Measurements from ENCODE around the gene RIGI.

RIGI gene

GRCh38 chr9:32554591-32554990 is 28.6 kb upstream of the RIGI start:
- TF ChIP-seq POLR2AphosphoS5 (IDR thresholded peaks at IDR 0.05; ENCODE audit: low read depth, low read length), result no peak
- TF ChIP-seq TAF1 (IDR thresholded peaks at IDR 0.05; ENCODE audit: borderline replicate concordance, insufficient read depth, low read length), result no peak
- TF ChIP-seq FOXP2 (optimal IDR thresholded peaks at IDR 0.05; ENCODE audit: borderline replicate concordance, extremely low read depth, extremely low read length, insufficient read depth), result no peak
- TF ChIP-seq SIN3A (IDR thresholded peaks at IDR 0.05; ENCODE audit: borderline replicate concordance, insufficient read depth, low read length), result no peak
- TF ChIP-seq, protein P1, sequence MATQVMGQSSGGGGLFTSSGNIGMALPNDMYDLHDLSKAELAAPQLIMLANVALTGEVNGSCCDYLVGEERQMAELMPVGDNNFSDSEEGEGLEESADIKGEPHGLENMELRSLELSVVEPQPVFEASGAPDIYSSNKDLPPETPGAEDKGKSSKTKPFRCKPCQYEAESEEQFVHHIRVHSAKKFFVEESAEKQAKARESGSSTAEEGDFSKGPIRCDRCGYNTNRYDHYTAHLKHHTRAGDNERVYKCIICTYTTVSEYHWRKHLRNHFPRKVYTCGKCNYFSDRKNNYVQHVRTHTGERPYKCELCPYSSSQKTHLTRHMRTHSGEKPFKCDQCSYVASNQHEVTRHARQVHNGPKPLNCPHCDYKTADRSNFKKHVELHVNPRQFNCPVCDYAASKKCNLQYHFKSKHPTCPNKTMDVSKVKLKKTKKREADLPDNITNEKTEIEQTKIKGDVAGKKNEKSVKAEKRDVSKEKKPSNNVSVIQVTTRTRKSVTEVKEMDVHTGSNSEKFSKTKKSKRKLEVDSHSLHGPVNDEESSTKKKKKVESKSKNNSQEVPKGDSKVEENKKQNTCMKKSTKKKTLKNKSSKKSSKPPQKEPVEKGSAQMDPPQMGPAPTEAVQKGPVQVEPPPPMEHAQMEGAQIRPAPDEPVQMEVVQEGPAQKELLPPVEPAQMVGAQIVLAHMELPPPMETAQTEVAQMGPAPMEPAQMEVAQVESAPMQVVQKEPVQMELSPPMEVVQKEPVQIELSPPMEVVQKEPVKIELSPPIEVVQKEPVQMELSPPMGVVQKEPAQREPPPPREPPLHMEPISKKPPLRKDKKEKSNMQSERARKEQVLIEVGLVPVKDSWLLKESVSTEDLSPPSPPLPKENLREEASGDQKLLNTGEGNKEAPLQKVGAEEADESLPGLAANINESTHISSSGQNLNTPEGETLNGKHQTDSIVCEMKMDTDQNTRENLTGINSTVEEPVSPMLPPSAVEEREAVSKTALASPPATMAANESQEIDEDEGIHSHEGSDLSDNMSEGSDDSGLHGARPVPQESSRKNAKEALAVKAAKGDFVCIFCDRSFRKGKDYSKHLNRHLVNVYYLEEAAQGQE (IDR thresholded peaks at IDR 0.05; ENCODE audit: insufficient read depth in 1 of 2, low read depth in 2 of 2, low read length in 2 of 2), result no peak

- TF ChIP-seq TAF1 (IDR thresholded peaks at IDR 0.05; ENCODE audit: borderline replicate concordance, insufficient read depth, low read length), result no peak
- TF ChIP-seq, protein P1 (IDR thresholded peaks at IDR 0.05; ENCODE audit: insufficient read depth in 1 of 2, low read depth in 2 of 2, low read length in 2 of 2), result no peak
- no peak for TF ChIP-seq FOXP2 (optimal IDR thresholded peaks at IDR 0.05; ENCODE audit: borderline replicate concordance, extremely low read depth, extremely low read length, insufficient read depth)
- TF ChIP-seq SIN3A (IDR thresholded peaks at IDR 0.05; ENCODE audit: borderline replicate concordance, insufficient read depth, low read length), result no peak
- TF ChIP-seq POLR2AphosphoS5 (IDR thresholded peaks at IDR 0.05; ENCODE audit: low read depth, low read length), result no peak
Observed at GRCh38 chr9:32554107-32554506, 28.1 kb upstream of the RIGI start.

DNA sequence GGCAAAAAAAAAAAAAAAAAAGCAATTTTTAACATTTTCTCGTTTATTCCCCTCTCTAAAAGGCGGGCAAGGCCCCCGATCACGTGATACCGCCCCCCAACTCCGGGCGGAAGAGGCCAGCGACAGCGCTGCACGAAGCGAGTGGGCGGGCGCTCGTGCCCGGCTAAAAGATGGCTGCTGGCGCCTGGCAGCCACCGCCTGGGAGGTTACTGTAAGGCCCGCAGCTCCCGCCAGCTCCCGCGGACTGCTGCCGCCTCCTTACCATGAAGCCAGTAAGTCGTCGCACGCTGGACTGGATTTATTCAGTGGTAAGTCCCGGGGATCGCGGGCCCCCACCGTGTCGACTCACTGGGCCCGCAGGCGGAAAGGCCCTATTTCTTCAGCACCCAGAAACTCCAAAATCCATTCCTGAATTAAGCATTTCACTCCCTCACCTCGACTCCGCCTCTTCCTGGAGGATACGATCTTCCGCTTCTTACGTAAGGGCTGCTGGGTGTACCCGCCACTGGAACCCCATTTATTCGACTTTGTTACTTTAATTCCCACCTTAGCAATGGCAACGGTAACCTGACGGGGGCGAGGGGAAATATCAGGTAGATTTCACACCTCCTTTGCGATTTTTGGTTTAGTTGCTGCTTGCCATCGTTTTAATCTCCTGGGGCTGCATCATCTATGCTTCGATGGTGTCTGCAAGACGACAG is 26.3 kb upstream of the RIGI start, which contains the start of the genes SMIM27 and TOPORS:
Gene SMIM27 (plus strand): TSS at position 156 of the 701 bp plus-strand sequence. CDS start 108 bp downstream, at position 264.
Gene TOPORS (minus strand): TSS at position 415 of the 701 bp plus-strand sequence. CDS start 150 bp downstream, at position 265.
- TF ChIP-seq POLR2AphosphoS5 (IDR thresholded peaks at IDR 0.05; ENCODE audit: low read depth, low read length), result peak; percentile 79
- TF ChIP-seq SIN3A (IDR thresholded peaks at IDR 0.05; ENCODE audit: borderline replicate concordance, insufficient read depth, low read length), result peak; percentile 56; the same call in 1 of the 2 replicates
- TF ChIP-seq, protein P1 (IDR thresholded peaks at IDR 0.05; ENCODE audit: insufficient read depth in 1 of 2, low read depth in 2 of 2, low read length in 2 of 2), result peak; percentile 10 to 17; a peak in 1 of 4 replicates
- peak; percentile 95 for TF ChIP-seq TAF1 (IDR thresholded peaks at IDR 0.05; ENCODE audit: borderline replicate concordance, insufficient read depth, low read length)
- no peak for TF ChIP-seq FOXP2 (optimal IDR thresholded peaks at IDR 0.05; ENCODE audit: borderline replicate concordance, extremely low read depth, extremely low read length, insufficient read depth)

GRCh38 chr9:32551276-32552051 is 25.5 kb upstream of the RIGI start:
- TF ChIP-seq, protein P1 (IDR thresholded peaks at IDR 0.05; ENCODE audit: insufficient read depth in 1 of 2, low read depth in 2 of 2, low read length in 2 of 2), result no peak
- TF ChIP-seq TAF1 (IDR thresholded peaks at IDR 0.05; ENCODE audit: borderline replicate concordance, insufficient read depth, low read length), result peak; percentile 35; the same call in 1 of the 2 replicates
- peak; percentile 15; the same call in 1 of the 2 replicates for TF ChIP-seq SIN3A (IDR thresholded peaks at IDR 0.05; ENCODE audit: borderline replicate concordance, insufficient read depth, low read length)

Data from PFSK-1 (cell line).